ENCODE results near the gene DNASE1L2. TPM values are rescaled to one million over a fixed set of nuclear protein-coding genes. Genes with fewer than 3 reads are reported as not detected.

The DNASE1L2 gene, protein sequence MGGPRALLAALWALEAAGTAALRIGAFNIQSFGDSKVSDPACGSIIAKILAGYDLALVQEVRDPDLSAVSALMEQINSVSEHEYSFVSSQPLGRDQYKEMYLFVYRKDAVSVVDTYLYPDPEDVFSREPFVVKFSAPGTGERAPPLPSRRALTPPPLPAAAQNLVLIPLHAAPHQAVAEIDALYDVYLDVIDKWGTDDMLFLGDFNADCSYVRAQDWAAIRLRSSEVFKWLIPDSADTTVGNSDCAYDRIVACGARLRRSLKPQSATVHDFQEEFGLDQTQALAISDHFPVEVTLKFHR
- 0.27 and 0.94 TPM in 2 replicates for total RNA-seq

GRCh38 chr16:2236337-2237101, at the start of gene DNASE1L2:
Gene DNASE1L2, plus strand, starts transcription at chr16:2236444. Its CDS starts 373 bp downstream, at chr16:2236817.

DNA sequence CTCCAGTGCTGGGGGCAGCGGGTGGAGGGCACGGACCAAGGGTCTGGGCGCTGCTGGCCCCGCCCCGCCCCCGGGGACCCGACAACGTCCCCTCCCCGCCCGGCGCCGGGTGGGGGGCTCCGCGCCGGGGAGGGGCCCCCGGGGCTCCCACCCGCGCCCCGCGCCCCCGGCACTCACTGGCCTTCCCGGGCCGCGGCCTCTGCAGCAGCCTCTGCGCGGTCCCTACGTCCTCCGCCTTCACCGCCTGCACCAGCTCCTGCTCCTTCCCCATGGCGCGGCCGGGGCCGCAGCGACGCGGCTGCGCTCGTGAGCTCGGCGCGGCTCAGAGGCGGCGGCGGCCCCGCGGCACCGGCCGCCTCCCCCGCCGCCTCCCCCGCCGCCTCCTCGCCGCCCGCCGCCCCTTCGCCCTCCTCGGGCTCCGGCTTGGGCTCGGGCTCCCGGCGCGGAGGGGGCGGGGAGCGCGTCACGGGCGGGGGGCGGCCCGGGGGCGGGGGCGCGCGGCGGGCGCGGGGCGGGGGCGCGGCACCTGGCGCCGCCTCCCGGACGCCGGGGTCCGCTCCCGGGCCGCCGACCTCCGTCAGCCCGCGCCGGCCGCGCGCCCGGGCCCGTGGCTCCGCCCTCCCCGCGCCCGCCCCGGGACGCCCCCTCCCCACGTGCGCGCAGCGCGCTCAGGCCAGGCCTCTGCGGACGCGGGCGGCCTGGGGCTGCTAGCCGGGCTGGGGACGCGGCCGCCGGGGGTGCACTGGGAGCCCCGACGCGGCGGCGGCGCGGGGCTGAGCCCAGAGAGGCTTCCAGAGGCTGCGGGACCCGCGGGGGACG, 39.9 kb upstream of the DNASE1L2 start, which contains the start of gene CASKIN1:
TSS of gene CASKIN1 (minus strand) at position 444 of the 819 bp plus-strand sequence. CDS start at position 271, 173 bp downstream.

GRCh38 chr16:2205104-2205966, 30.9 kb upstream of the DNASE1L2 start, which contains the start of gene MLST8:
Gene MLST8, plus strand, starts transcription at chr16:2205454. Its CDS starts 632 bp downstream, at chr16:2206086.

DNA sequence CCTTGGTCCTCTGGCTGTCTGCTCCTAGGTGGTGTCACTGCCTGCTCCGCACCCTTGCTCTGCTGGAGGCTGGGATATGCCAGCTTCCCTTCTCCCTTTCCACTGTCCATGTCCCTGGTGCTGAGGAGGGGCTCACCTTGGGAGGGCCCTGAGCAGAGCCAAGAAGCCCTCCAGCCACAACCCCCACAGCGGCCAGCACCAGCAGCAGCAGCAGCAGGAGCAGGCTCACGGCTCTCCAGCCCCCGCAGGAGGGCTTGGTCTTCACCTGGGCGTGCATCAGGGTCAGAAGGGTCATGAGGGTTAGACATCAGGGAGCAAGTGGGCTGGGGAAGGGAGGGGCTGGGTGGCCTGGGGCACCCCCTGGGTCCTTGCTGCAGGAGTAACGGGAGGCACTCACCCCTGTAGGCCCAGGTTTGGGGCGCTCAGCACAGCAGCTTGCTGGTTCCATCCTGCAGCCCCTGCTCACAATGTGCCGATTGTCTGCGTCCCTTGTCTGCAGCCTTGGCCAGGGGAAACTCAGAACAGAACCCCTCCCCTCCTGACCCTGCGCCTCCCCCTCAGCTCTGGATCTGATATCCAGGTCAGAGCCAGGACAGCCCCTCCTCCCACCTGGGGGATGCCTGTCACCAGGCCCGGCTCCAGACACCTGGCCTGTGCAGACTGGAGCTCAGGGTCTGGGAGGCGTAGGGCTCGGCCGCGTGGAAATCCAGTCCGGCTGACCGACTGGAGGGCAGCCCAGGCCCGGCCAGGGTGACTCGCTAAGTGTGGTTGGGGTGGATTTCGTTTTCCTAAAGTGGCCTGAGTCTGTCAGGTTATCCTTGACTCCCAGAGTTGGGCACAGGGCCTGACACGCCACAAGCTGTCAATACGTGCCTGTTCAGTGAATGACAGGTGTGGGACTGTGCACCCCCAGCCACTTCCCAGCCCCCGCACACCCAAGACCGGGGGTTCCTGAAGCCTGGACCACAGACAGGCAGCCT, 25.6 kb upstream of the DNASE1L2 start, which contains the start of gene BRICD5:
TSS of gene BRICD5 (minus strand) at position 478 of the 980 bp plus-strand sequence. CDS start at position 448, 30 bp downstream.

DNA sequence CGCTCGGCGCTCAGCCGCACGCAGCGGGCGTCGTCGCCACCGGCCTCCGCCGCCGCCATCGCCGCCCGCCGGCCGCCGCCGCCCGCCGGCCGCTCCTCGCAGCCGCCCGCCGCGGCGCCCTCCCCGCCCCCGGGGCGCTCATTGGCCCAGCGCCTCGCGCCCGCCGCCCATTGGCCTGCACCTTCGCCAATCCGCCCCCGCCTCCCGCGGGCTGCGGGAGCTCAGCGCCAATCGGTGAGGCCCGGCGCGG, 21.6 kb upstream of the DNASE1L2 start, which contains the start of gene PGP:
TSS of gene PGP (minus strand) at position 122 of the 250 bp plus-strand sequence. CDS start at position 59, 63 bp downstream.

DNA sequence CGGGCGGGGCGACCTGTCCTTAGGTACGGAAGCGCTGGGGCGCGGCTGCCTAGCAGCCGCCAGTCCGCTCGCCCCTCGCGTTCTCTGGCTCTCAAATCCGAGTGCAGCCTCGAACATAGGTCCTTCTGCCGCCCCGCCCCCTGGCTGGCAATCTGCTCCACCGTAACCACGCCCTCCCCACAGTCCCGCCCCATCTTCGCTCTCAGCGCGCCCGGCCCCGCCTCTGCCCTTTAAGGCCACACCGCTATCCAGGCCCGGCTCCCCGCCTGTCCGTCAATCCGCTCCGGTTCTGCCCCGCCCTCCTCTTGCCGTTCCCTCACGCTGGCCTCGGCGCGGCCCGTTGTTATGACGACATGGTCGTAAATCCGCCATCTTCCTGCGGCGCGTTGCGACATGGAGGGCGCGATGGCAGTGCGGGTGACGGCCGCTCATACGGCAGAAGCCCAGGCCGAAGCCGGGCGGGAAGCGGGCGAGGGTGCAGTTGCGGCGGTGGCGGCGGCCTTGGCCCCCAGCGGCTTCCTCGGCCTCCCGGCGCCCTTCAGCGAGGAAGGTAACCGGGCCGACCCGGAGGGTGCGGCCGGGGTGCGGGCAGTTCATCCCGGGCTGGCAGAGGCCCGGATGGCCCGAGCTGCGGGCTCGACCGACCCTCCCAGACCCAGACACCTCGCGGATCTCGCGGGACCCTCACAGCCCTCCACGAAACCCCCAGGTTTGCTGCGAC, 12.9 kb upstream of the DNASE1L2 start, which contains the start of gene E4F1:
TSS of gene E4F1 (plus strand) at position 371 of the 721 bp plus-strand sequence. CDS start at position 394, 23 bp downstream.

DNA sequence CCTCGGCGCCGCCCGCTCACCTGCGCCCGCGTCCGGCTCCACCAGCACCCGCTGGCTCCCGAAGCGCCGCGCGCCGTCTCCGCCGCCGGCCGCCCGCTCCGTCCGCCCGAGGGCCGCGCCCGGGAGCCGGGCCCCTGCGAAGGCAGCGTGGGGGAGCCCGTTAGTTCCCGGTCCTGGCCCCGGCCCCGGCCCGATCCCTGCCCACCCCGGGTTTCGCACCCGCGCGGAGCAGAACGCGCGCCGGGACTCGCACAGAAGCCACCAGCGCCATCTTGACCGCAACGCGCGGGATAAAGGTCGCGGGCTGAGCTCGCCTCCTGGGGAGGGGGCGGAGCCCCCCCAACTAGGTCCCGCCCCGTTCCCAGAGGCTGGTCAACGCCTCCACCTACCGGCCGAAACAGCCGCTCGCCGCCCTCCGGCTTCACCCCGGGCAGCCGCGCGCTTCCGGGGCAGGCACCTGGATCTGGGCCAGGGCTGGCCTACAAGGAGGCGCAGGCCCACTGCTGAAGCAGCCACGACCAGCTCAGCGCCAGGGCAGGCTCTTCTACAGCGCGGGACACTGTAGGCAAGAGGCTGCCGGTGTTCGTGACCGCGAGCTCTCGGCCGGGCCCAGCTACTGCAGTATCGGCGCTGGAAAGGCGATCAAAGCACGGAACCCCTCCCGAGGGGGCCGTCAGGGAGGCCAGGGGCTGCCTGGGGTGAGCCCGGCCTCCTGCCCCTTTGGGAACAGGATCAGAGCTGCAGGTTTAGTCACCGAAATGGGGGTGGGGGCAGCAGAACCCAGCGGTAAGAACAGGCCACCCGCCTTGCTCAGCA, 15.3 kb downstream of the DNASE1L2 start, which contains the start of gene ECI1:
TSS of gene ECI1 (minus strand) at position 292 of the 816 bp plus-strand sequence. CDS start at position 271, 21 bp downstream.

DNA sequence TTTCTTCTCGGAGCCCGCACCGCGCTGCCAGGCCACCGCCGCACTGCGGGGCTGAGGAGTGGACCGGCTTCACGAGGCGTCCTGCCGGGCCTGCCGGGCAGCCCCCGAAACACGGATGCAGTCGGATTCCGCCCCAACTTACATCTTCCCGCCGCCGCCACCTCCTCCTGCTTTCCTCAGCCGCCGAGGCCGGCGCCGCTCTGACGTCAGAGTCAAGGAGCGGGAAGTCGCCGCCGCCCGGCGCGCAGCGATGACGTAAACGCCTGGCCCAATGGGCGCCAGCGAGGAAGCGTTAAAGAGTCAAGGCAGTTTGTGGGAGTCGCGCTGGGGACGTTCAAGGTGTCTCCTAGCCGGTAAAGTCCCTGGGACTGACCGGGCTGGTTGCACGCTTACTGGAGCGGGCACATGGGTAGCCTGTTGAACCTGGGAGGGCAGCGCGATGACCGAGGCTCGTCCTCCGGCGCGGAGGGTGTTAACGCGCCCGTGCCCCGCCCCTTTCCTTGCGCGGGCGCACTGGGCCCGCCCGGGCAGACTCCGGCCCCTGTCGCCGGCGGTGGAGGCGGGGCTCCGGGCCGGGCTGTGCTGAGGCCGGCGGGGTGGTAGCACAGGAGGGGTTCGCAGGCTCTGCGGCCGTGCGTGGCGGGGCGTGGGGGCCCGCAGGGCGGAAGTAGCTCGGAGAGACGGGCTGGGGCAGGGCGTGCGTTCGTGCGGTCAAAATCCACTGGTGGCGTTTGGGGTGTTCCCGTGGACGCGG, 31.8 kb downstream of the DNASE1L2 start, which contains the start of gene RNPS1:
TSS of gene RNPS1 (minus strand) at position 214 of the 754 bp plus-strand sequence. CDS start 3,483 bp downstream, outside the sequence.

Other genes with a start within 250 kb of the DNASE1L2 start
- gene SYNGR3, start 246.5 kb upstream of the DNASE1L2 start, total RNA-seq: 2.0 and 2.9 TPM in 2 replicates
- gene ZNF598, start 226.6 kb upstream of the DNASE1L2 start, total RNA-seq: 17.7 and 23.6 TPM in 2 replicates
- 0.18 and 0.38 TPM in 2 replicates for gene NPW, start 216.7 kb upstream of the DNASE1L2 start, total RNA-seq
- 63.8 and 66.9 TPM in 2 replicates for gene NHERF2, start 209.5 kb upstream of the DNASE1L2 start, total RNA-seq
- 49.3 and 52.5 TPM in 2 replicates for gene NTHL1, start 188.6 kb upstream of the DNASE1L2 start, total RNA-seq
- 44.4 and 54.6 TPM in 2 replicates for gene TSC2, start 188.5 kb upstream of the DNASE1L2 start, total RNA-seq
- 38.1 and 102 TPM in 2 replicates for gene PKD1, start 100.5 kb upstream of the DNASE1L2 start, total RNA-seq
- 0.75 and 1.3 TPM in 2 replicates for gene RAB26, start 87.8 kb upstream of the DNASE1L2 start, total RNA-seq
- gene TRAF7, start 80.7 kb upstream of the DNASE1L2 start, total RNA-seq: 88.0 and 89.5 TPM in 2 replicates
- 0.19 and 0.54 TPM in 2 replicates for gene CASKIN1, start 39.8 kb upstream of the DNASE1L2 start, total RNA-seq
- gene MLST8, start 31.0 kb upstream of the DNASE1L2 start, total RNA-seq: 13.2 and 19.7 TPM in 2 replicates
- gene BRICD5, start 25.6 kb upstream of the DNASE1L2 start, total RNA-seq: 1.6 and 2.4 TPM in 2 replicates
- gene PGP, start 21.6 kb upstream of the DNASE1L2 start, total RNA-seq: 14.3 and 16.6 TPM in 2 replicates
- gene E4F1, start 12.9 kb upstream of the DNASE1L2 start, total RNA-seq: 29.4 and 32.5 TPM in 2 replicates
- 25.1 and 25.7 TPM in 2 replicates for gene ECI1, start 15.1 kb downstream of the DNASE1L2 start, total RNA-seq
- gene RNPS1, start 31.7 kb downstream of the DNASE1L2 start, total RNA-seq: 58.7 and 63.5 TPM in 2 replicates
- gene ABCA3, start 104.3 kb downstream of the DNASE1L2 start, total RNA-seq: 18.0 and 26.5 TPM in 2 replicates
- 17.1 and 40.8 TPM in 2 replicates for gene CCNF, start 193.0 kb downstream of the DNASE1L2 start, total RNA-seq
- 4.1 and 6.3 TPM in 2 replicates for gene TEDC2, start 223.7 kb downstream of the DNASE1L2 start, total RNA-seq
- gene NTN3, start 234.9 kb downstream of the DNASE1L2 start, total RNA-seq: under 0.01 and 0.09 TPM in 2 replicates
- 12.3 and 16.3 TPM in 2 replicates for gene TBC1D24, start 238.7 kb downstream of the DNASE1L2 start, total RNA-seq

All from endothelial cell of coronary artery (primary cell).